DMS 273 treated with DMSO at 0.1 percent for 48 hours (cell line): ENCODE results near the gene TMED8.

ENCODE experiments used
- DNase-seq: peaks from one replicate; lab custom pipeline; 2025; lab: John Stamatoyannopoulos, UW

TMED8 gene

GRCh38 chr14:77296155-77296554, 80.7 kb downstream of the TMED8 start:
- DNase-seq, result no peak

- no peak for DNase-seq
Measured at GRCh38 chr14:77290705-77291104, 86.2 kb downstream of the TMED8 start.

- no peak for DNase-seq
Measured at GRCh38 chr14:77286576-77286975, 90.3 kb downstream of the TMED8 start.
